PFSK-1 (cell line): Measurements from ENCODE around the gene ANKRD6.

ENCODE experiments used
- FOXP2 ChIP-seq: optimal IDR thresholded peaks from 2 replicates; pipeline ENCODE3; 2011; ENCODE audit warnings: borderline replicate concordance, control low read depth, inconsistent platforms; ENCODE audit not compliant: insufficient read depth; ENCODE audit errors: extremely low read length, extremely low read depth
- POLR2AphosphoS5 ChIP-seq: IDR thresholded peaks from 2 replicates; pipeline ENCODE4 v1.6.1; 2012; ENCODE audit warnings: low read depth, mild to moderate bottlenecking, control low read depth, low read length, moderate library complexity
- SIN3A ChIP-seq: IDR thresholded peaks from 2 replicates; pipeline ENCODE4 v1.6.1; 2012; ENCODE audit warnings: mild to moderate bottlenecking, low read length, moderate library complexity, borderline replicate concordance; ENCODE audit not compliant: insufficient read depth
- TAF1 ChIP-seq: IDR thresholded peaks from 2 replicates; pipeline ENCODE4 v1.6.1; 2012; ENCODE audit warnings: low read length, control low read depth, borderline replicate concordance; ENCODE audit not compliant: insufficient read depth
- TF ChIP-seq, protein P1 (sequence below), 2 experiments: IDR thresholded peaks; 2 replicates each; pipeline versions ENCODE4 v1.6.1 to v1.8.0; 2011 to 2012; ENCODE audit warnings: low read depth in 2 of 2, low read length in 2 of 2, control low read depth in 1 of 2, inconsistent platforms in 1 of 2, mild to moderate bottlenecking in 1 of 2, moderate library complexity in 1 of 2; ENCODE audit not compliant: insufficient read depth in 1 of 2

Gene ANKRD6

GRCh38 chr6:89506716-89507617 lies 74.0 kb downstream of the ANKRD6 start:
- TF ChIP-seq, protein P1, sequence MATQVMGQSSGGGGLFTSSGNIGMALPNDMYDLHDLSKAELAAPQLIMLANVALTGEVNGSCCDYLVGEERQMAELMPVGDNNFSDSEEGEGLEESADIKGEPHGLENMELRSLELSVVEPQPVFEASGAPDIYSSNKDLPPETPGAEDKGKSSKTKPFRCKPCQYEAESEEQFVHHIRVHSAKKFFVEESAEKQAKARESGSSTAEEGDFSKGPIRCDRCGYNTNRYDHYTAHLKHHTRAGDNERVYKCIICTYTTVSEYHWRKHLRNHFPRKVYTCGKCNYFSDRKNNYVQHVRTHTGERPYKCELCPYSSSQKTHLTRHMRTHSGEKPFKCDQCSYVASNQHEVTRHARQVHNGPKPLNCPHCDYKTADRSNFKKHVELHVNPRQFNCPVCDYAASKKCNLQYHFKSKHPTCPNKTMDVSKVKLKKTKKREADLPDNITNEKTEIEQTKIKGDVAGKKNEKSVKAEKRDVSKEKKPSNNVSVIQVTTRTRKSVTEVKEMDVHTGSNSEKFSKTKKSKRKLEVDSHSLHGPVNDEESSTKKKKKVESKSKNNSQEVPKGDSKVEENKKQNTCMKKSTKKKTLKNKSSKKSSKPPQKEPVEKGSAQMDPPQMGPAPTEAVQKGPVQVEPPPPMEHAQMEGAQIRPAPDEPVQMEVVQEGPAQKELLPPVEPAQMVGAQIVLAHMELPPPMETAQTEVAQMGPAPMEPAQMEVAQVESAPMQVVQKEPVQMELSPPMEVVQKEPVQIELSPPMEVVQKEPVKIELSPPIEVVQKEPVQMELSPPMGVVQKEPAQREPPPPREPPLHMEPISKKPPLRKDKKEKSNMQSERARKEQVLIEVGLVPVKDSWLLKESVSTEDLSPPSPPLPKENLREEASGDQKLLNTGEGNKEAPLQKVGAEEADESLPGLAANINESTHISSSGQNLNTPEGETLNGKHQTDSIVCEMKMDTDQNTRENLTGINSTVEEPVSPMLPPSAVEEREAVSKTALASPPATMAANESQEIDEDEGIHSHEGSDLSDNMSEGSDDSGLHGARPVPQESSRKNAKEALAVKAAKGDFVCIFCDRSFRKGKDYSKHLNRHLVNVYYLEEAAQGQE (IDR thresholded peaks at IDR 0.05; ENCODE audit: insufficient read depth in 1 of 2, low read depth in 2 of 2, low read length in 2 of 2) = no peak
- TF ChIP-seq SIN3A (no peak), FOXP2 (no peak), POLR2AphosphoS5 (no peak), TAF1 (no peak)

DNA sequence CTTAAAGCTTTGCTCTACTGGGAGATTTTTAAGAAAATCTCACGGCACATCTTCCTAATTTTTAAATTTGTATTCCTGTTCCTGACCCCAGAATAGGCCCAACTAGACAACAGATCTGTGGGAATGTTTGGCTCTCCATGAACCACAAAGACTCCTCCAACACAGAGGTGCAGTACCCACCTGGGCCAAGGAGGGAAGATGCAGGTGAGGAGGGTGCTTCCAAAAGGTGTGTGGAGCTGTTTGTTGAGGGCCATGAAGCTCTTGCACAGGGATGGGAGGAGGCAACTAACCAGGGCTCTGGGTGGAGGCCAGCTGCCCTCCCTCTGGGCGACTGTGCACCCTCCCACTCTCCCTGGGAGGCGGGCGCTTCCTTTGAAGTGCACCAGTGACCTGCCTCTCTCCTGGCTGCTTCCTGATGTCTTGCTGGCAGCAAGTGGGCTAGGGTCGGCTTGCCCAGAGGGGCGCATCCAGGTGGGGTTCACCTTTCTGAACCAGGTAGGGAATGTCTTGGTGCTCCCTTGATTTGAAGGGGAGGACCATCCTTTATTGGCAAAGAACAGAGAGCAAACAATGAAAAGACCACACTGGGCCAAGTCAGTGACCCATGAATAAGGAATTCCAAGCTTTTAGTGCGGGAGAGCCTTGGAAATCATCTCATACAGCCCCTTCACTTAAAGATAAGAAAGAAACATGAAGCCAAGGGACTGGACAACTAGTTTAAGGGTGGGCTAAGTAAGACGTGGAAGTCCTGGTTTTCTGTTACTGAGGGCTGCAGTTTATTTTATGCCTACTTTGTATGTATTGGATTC lies 76.0 kb downstream of the ANKRD6 start:
- TF ChIP-seq SIN3A = no peak
- TF ChIP-seq, protein P1 (IDR thresholded peaks at IDR 0.05; ENCODE audit: insufficient read depth in 1 of 2, low read depth in 2 of 2, low read length in 2 of 2) = no peak
- TF ChIP-seq POLR2AphosphoS5 = no peak
- no peak for TF ChIP-seq TAF1
- TF ChIP-seq FOXP2 = no peak

GRCh38 chr6:89509777-89510281 lies 76.9 kb downstream of the ANKRD6 start:
- TF ChIP-seq FOXP2 = no peak
- TF ChIP-seq TAF1 = no peak
- TF ChIP-seq SIN3A = no peak
- TF ChIP-seq, protein P1 (IDR thresholded peaks at IDR 0.05; ENCODE audit: insufficient read depth in 1 of 2, low read depth in 2 of 2, low read length in 2 of 2) = no peak
- no peak for TF ChIP-seq POLR2AphosphoS5

GRCh38 chr6:89510393-89510792 lies 77.4 kb downstream of the ANKRD6 start:
- TF ChIP-seq SIN3A = no peak
- no peak for TF ChIP-seq TAF1
- TF ChIP-seq POLR2AphosphoS5 = no peak
- no peak for TF ChIP-seq FOXP2
- TF ChIP-seq, protein P1 (IDR thresholded peaks at IDR 0.05; ENCODE audit: insufficient read depth in 1 of 2, low read depth in 2 of 2, low read length in 2 of 2) = no peak
